Measurements from ENCODE around the gene NFYA.

NFYA gene

GRCh38 chr6:41072836-41073202, at the start of gene NFYA:
Gene NFYA (plus strand): TSS chr6:41072974. CDS start chr6:41079090, 6,116 bp downstream.
- DNase-seq = peak; percentile 100

GRCh38 chr6:41023114-41023513, 49.7 kb upstream of the NFYA start:
- no peak for DNase-seq

- no peak for DNase-seq
These were observed 46.7 kb upstream of the NFYA start for GRCh38 chr6:41025966-41026530.

- no peak for DNase-seq
These were observed 45.5 kb upstream of the NFYA start for GRCh38 chr6:41027241-41027640.

- DNase-seq = peak; percentile 63
These were observed 44.8 kb upstream of the NFYA start for GRCh38 chr6:41027799-41028560.

GRCh38 chr6:41028561-41029412, 44.0 kb upstream of the NFYA start:
- DNase-seq = no peak

GRCh38 chr6:41032830-41033229, 39.9 kb upstream of the NFYA start:
- DNase-seq = no peak

- no peak for DNase-seq
These were observed 39.0 kb upstream of the NFYA start for GRCh38 chr6:41033776-41034175.

- DNase-seq = no peak
These were observed 36.6 kb upstream of the NFYA start for GRCh38 chr6:41036186-41036585.

GRCh38 chr6:41036601-41037000, 36.2 kb upstream of the NFYA start:
- DNase-seq = no peak

- no peak for DNase-seq
These were observed 35.5 kb upstream of the NFYA start for GRCh38 chr6:41037107-41037900.

GRCh38 chr6:41038205-41038604, 34.6 kb upstream of the NFYA start:
- no peak for DNase-seq

- DNase-seq = peak; percentile 30
These were observed 33.4 kb upstream of the NFYA start, which contains the start of gene UNC5CL for GRCh38 chr6:41039060-41039998. Gene UNC5CL (minus strand): TSS chr6:41039221. CDS start chr6:41035074, 4,147 bp downstream.

GRCh38 chr6:41040101-41040939, 32.5 kb upstream of the NFYA start:
- DNase-seq = no peak

- no peak for DNase-seq
These were observed 31.7 kb upstream of the NFYA start for GRCh38 chr6:41040940-41041536.

- DNase-seq = no peak
These were observed 30.3 kb upstream of the NFYA start, which contains the start of gene TSPO2 for GRCh38 chr6:41042226-41043055. Gene TSPO2 (plus strand): TSS chr6:41042467. CDS start chr6:41042986, 519 bp downstream.

- DNase-seq = no peak
These were observed 29.6 kb upstream of the NFYA start for GRCh38 chr6:41043151-41043550.

GRCh38 chr6:41045664-41046063, 27.1 kb upstream of the NFYA start:
- no peak for DNase-seq

- no peak for DNase-seq
These were observed 26.7 kb upstream of the NFYA start for GRCh38 chr6:41046084-41046483.
